ENCODE data around the gene DNPH1.
A peak's percentile ranks its signal among the peaks of the same experiment; 100 is the strongest.

DNPH1 gene

DNA sequence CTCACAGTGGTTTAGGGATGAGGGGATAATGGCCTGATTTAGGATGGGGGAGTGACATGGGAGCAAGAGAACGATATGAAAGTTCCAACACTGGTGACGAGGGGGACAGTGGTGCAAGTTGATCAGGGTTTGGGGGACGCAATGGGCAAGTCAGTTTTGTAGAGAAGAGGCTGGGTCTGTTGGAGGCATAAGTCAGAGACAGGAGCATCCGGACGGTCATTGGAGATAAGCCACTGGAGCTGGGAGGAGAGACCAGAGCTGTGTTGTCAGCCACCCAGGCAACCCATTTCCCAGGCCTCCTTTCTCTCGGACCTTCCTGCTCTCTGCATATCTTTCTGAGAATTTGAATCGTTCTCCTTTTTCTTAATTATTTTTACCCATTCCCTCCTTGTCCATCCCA lies 9.5 kb downstream of the DNPH1 start:
- Mint-ChIP-seq H3K27me3 (no peaks in the 10 kb centered on the region), H3K36me3 (ENCODE audit: low read depth) (peaks cover 92% of the 10 kb centered on the region), H3K4me1 (ENCODE audit: low read depth) (peaks cover 38% of the 10 kb centered on the region), H3K9me3 (no peaks in the 10 kb centered on the region), H3K27ac (peak overlapping the region; percentile 6), H3K4me3 (no peak overlapping the region)
- no peak for DNase-seq

DNA sequence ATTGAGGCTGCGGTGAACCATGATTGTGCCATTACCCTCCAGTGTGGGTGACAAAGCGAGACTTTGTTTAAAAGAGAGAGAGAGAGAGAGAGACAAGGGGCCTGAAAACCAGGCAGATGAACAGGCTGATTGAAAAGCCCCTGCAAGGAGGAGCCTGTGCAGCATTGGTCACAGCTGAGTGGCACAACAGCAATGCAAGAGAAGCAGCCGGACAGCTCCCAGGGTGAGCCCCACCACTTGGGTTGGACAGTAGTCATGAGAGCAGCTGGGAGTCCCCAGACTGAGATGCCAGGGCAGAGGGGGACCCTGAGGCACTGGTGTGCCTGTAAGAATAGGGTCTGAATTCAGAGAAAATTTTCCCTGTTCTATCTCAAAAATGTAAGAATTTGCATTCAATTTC lies 10.2 kb downstream of the DNPH1 start:
- no peaks in the 10 kb centered on the region for H3K9me3 Mint-ChIP-seq
- H3K4me3 Mint-ChIP-seq: no peak overlapping the region
- DNase-seq: no peak
- peaks cover 92% of the 10 kb centered on the region for H3K36me3 Mint-ChIP-seq (ENCODE audit: low read depth)
- peaks cover 32% of the 10 kb centered on the region for H3K4me1 Mint-ChIP-seq (ENCODE audit: low read depth)
- H3K27me3 Mint-ChIP-seq: no peaks in the 10 kb centered on the region
- H3K27ac Mint-ChIP-seq: no peak overlapping the region

DNA sequence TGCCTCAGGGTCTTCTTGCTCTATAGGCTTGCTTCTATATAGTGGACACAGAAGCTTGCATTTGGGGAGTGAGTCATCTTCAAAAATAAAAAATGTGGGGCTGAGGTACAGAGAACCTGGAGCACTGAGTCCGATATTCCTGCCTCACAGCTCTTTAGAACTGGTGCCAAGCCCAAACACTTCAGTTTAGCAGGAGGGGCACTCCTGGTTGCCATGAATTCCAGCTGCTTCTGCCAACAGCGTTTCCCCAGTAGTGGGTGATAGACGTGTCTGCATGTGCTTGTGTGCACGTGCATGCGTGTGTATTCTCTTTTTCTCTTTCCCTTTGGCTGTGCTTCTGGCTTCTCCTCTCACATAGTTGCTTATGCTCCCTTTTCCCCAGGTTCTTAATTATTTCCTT lies 11.9 kb downstream of the DNPH1 start:
- Mint-ChIP-seq H3K4me1 (ENCODE audit: low read depth) (peaks cover 15% of the 10 kb centered on the region), H3K36me3 (ENCODE audit: low read depth) (peaks cover 87% of the 10 kb centered on the region), H3K27ac (no peak overlapping the region), H3K4me3 (no peak overlapping the region), H3K9me3 (no peaks in the 10 kb centered on the region), H3K27me3 (no peaks in the 10 kb centered on the region)
- no peak for DNase-seq

- Mint-ChIP-seq H3K27ac (no peak overlapping the region), H3K4me1 (ENCODE audit: low read depth) (peaks cover 5% of the 10 kb centered on the region), H3K4me3 (no peak overlapping the region), H3K9me3 (no peaks in the 10 kb centered on the region), H3K27me3 (no peaks in the 10 kb centered on the region), H3K36me3 (ENCODE audit: low read depth) (peaks cover 79% of the 10 kb centered on the region)
- no peak for DNase-seq
Measured at GRCh38 chr6:43216200-43216599, 13.1 kb downstream of the DNPH1 start.

GRCh38 chr6:43215066-43215465 lies 14.2 kb downstream of the DNPH1 start:
- no peak overlapping the region for H3K27ac Mint-ChIP-seq
- no peak for DNase-seq
- H3K27me3 Mint-ChIP-seq: no peaks in the 10 kb centered on the region
- H3K36me3 Mint-ChIP-seq (ENCODE audit: low read depth): peaks cover 73% of the 10 kb centered on the region
- no peaks in the 10 kb centered on the region for H3K4me1 Mint-ChIP-seq (ENCODE audit: low read depth)
- no peak overlapping the region for H3K4me3 Mint-ChIP-seq
- no peaks in the 10 kb centered on the region for H3K9me3 Mint-ChIP-seq

DNA sequence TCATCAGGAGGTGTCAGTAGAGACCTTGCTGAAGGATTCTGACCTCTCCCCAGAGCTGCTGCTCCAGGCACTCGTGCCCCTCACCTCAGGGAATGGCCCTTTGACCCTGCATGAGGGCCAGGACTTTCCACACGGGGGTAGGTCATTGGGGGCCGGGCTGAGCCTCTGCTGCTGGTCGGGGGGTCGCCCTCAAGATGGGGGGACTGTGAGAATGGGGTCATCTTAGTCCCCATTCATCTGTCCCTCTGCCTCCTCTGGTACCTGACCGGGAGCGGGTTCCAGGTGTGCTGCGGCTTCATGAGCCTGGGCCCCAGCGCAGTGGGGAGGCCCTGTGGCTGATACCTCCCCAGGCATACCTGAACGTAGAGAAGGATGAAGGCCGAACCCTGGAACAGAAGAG lies 15.8 kb downstream of the DNPH1 start:
- Mint-ChIP-seq H3K9me3 (no peaks in the 10 kb centered on the region), H3K36me3 (ENCODE audit: low read depth) (peaks cover 61% of the 10 kb centered on the region), H3K27ac (no peak overlapping the region), H3K27me3 (no peaks in the 10 kb centered on the region), H3K4me1 (ENCODE audit: low read depth) (no peaks in the 10 kb centered on the region), H3K4me3 (no peak overlapping the region)
- DNase-seq: no peak

DNA sequence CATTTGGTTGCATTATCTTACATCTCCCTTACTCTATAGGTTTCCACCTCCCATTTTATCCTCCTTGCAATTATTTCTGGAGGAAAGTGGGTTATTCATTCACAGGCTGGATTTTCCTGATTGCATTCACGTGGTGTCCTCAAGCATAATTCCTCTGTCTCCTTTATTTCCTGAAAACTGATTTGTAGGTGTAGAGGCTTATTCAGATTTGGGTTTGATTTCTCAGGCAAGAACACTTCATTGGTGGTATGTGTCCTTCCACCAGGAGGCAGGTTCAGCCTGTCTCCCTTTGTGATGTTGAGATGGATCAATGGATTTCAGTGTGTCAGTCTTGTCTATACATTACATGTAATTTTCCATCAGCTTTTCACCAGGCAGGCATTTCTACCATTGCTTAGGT lies 17.3 kb downstream of the DNPH1 start:
- Mint-ChIP-seq H3K27ac (no peak overlapping the region), H3K4me1 (ENCODE audit: low read depth) (no peaks in the 10 kb centered on the region), H3K9me3 (no peaks in the 10 kb centered on the region), H3K36me3 (ENCODE audit: low read depth) (peaks cover 54% of the 10 kb centered on the region), H3K27me3 (no peaks in the 10 kb centered on the region), H3K4me3 (no peak overlapping the region)
- DNase-seq: no peak

- no peak overlapping the region for H3K4me3 Mint-ChIP-seq
- H3K27me3 Mint-ChIP-seq: no peaks in the 10 kb centered on the region
- peak overlapping the region; percentile 7 for H3K27ac Mint-ChIP-seq
- no peaks in the 10 kb centered on the region for H3K4me1 Mint-ChIP-seq (ENCODE audit: low read depth)
- peaks cover 51% of the 10 kb centered on the region for H3K36me3 Mint-ChIP-seq (ENCODE audit: low read depth)
- H3K9me3 Mint-ChIP-seq: no peaks in the 10 kb centered on the region
- DNase-seq: no peak
Measured at GRCh38 chr6:43207286-43207685, 22.0 kb downstream of the DNPH1 start.

DNA sequence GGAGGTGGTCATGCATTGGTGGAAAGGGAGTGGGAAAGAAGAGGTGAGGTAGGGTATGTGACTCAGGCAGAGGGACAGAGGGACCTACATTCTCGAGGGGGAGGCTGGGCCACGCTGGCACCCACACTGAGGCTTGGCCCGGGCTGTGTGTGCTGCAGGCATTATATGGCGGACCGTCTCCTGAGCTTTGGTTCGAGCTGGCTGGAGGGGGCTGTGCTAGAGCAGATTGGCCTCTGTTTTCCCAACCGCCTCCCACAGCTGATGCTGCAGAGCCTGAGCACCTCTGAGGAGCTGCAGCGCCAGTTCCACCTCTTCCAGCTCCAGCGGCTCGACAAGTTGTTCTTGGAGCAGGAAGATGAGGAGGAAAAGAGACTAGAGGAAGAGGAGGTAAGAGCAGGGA lies 23.4 kb downstream of the DNPH1 start:
- no peak for DNase-seq
- no peak overlapping the region for H3K27ac Mint-ChIP-seq
- no peak overlapping the region for H3K4me3 Mint-ChIP-seq
- H3K9me3 Mint-ChIP-seq: no peaks in the 10 kb centered on the region
- peaks cover 59% of the 10 kb centered on the region for H3K36me3 Mint-ChIP-seq (ENCODE audit: low read depth)
- no peaks in the 10 kb centered on the region for H3K27me3 Mint-ChIP-seq
- H3K4me1 Mint-ChIP-seq (ENCODE audit: low read depth): no peaks in the 10 kb centered on the region

- no peak for DNase-seq
- no peaks in the 10 kb centered on the region for H3K4me1 Mint-ChIP-seq (ENCODE audit: low read depth)
- no peak overlapping the region for H3K4me3 Mint-ChIP-seq
- H3K27ac Mint-ChIP-seq: no peak overlapping the region
- H3K36me3 Mint-ChIP-seq (ENCODE audit: low read depth): peaks cover 67% of the 10 kb centered on the region
- H3K9me3 Mint-ChIP-seq: no peaks in the 10 kb centered on the region
- no peaks in the 10 kb centered on the region for H3K27me3 Mint-ChIP-seq
Measured at GRCh38 chr6:43204271-43205105, 24.8 kb downstream of the DNPH1 start.

DNA sequence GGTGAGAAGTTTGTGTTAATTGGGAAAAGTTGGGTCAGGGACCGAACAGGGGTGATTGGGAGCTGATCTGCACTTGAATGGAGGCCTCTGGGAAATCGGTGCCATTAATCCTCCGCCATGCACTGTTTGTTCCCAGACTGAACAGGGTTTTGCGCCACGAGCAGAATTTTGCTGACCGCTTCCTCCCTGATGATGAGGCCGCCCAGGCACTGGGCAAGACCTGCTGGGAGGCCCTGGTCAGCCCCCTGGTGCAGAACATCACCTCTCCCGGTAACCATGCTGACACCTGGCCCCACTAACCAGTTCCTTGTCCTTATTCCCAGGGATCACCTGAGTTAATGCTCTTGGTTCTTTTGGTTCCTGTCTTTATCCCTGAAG lies 25.6 kb downstream of the DNPH1 start:
- Mint-ChIP-seq H3K4me1 (ENCODE audit: low read depth) (no peaks in the 10 kb centered on the region), H3K4me3 (no peak overlapping the region), H3K27me3 (no peaks in the 10 kb centered on the region), H3K9me3 (no peaks in the 10 kb centered on the region), H3K36me3 (ENCODE audit: low read depth) (peaks cover 70% of the 10 kb centered on the region), H3K27ac (no peak overlapping the region)
- no peak for DNase-seq

DNA sequence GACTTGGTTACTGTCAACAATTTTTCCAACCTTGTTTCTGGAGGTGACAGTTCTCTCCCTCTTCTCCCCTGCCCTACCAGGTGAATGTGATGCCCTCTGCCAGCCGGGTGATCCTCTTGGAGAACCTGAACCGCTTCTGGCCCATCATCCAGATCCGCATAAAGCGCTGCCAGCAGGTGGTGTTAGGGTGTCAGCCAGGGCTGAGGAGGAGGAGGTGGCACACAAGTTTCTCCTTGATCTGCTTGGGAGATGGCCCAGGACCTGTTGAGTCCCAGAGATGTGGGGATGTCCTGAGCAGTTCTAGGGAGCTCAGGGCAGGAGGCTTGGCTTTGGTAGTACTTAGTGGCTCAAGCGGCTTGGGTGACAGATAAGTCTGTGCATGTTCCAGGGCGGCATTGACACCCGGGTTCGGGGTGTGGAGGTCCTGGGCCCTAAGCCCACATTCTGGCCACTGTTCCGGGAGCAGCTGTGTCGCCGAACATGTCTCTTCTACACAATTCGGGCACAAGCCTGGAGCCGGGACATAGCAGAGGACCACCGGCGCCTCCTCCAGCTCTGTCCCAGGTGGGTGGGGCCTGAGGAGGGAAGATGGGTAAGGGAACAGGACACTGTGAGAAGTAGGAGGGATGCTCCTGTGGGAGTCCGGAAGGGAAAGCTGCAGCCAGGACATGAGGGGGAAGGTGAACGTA lies 26.1 kb downstream of the DNPH1 start:
- H3K9me3 Mint-ChIP-seq: no peaks in the 10 kb centered on the region
- peaks cover 73% of the 10 kb centered on the region for H3K36me3 Mint-ChIP-seq (ENCODE audit: low read depth)
- no peak overlapping the region for H3K4me3 Mint-ChIP-seq
- H3K27me3 Mint-ChIP-seq: no peaks in the 10 kb centered on the region
- DNase-seq: no peak
- no peak overlapping the region for H3K27ac Mint-ChIP-seq
- no peaks in the 10 kb centered on the region for H3K4me1 Mint-ChIP-seq (ENCODE audit: low read depth)

- Mint-ChIP-seq H3K27me3 (no peaks in the 10 kb centered on the region), H3K27ac (peak overlapping the region; percentile 73), H3K4me3 (no peak overlapping the region), H3K9me3 (no peaks in the 10 kb centered on the region), H3K4me1 (ENCODE audit: low read depth) (no peaks in the 10 kb centered on the region), H3K36me3 (ENCODE audit: low read depth) (peaks cover 79% of the 10 kb centered on the region)
- no peak for DNase-seq
Measured at GRCh38 chr6:43202451-43202850, 26.8 kb downstream of the DNPH1 start.

- H3K27me3 Mint-ChIP-seq: no peaks in the 10 kb centered on the region
- no peaks in the 10 kb centered on the region for H3K9me3 Mint-ChIP-seq
- no peaks in the 10 kb centered on the region for H3K4me1 Mint-ChIP-seq (ENCODE audit: low read depth)
- H3K4me3 Mint-ChIP-seq: no peak overlapping the region
- DNase-seq: no peak
- peaks cover 81% of the 10 kb centered on the region for H3K36me3 Mint-ChIP-seq (ENCODE audit: low read depth)
- H3K27ac Mint-ChIP-seq: peak overlapping the region; percentile 2
Measured at GRCh38 chr6:43200541-43200940, 28.7 kb downstream of the DNPH1 start.

GRCh38 chr6:43199912-43200311 lies 29.4 kb downstream of the DNPH1 start:
- Mint-ChIP-seq H3K4me3 (no peak overlapping the region), H3K27ac (peak overlapping the region; percentile 16), H3K27me3 (no peaks in the 10 kb centered on the region), H3K9me3 (no peaks in the 10 kb centered on the region), H3K36me3 (ENCODE audit: low read depth) (peaks cover 81% of the 10 kb centered on the region), H3K4me1 (ENCODE audit: low read depth) (no peaks in the 10 kb centered on the region)
- no peak for DNase-seq
